GM21717 (cell line): Measurements from ENCODE around the gene SCLY.
"Not testable (repeated sequence)": the region's sequence is repeated elsewhere in the genome, so short reads cannot be mapped to it uniquely, and the experiment has no call there.

Source experiments
- ATAC-seq: cut with Tn5 transposase; IDR thresholded peaks from one replicate; pipeline ENCODE4 v1.9.1; 2021; ENCODE audit warnings: mild to moderate bottlenecking, moderate library complexity; ENCODE audit not compliant: unreplicated experiment

Gene SCLY

GRCh38 chr2:238106698-238107524, 46.1 kb downstream of the SCLY start:
- ATAC-seq: peak; percentile 18

- ATAC-seq: peak; percentile 81
These were observed 47.0 kb downstream of the SCLY start for GRCh38 chr2:238107525-238108422.

GRCh38 chr2:238108423-238109183, 47.8 kb downstream of the SCLY start:
- ATAC-seq: peak; percentile 63

GRCh38 chr2:238113611-238114010, 52.8 kb downstream of the SCLY start:
- no peak for ATAC-seq

GRCh38 chr2:238114331-238114841, 53.6 kb downstream of the SCLY start:
- no peak for ATAC-seq

GRCh38 chr2:238114851-238115660, 54.3 kb downstream of the SCLY start:
- ATAC-seq: no peak

- ATAC-seq: not testable (repeated sequence)
These were observed 54.9 kb downstream of the SCLY start for GRCh38 chr2:238115709-238116108.

GRCh38 chr2:238116298-238117198, 55.7 kb downstream of the SCLY start:
- no peak for ATAC-seq

- no peak for ATAC-seq
These were observed 56.7 kb downstream of the SCLY start for GRCh38 chr2:238117199-238118154.

- ATAC-seq: no peak
These were observed 59.1 kb downstream of the SCLY start for GRCh38 chr2:238119756-238120462.

- ATAC-seq: no peak
These were observed 59.9 kb downstream of the SCLY start for GRCh38 chr2:238120463-238121298.

- no peak for ATAC-seq
These were observed 60.9 kb downstream of the SCLY start for GRCh38 chr2:238121511-238122286.

GRCh38 chr2:238122287-238123217, 61.8 kb downstream of the SCLY start:
- ATAC-seq: no peak

- no peak for ATAC-seq
These were observed 62.6 kb downstream of the SCLY start for GRCh38 chr2:238123218-238123971.
